Measurements from ENCODE around the gene ZNF549.

Gene ZNF549

GRCh38 chr19:57570707-57571106 lies 43.6 kb downstream of the ZNF549 start:
- DNase-seq = no peak

- no peak for DNase-seq
Observed at GRCh38 chr19:57572415-57572947, 45.3 kb downstream of the ZNF549 start.

- no peak for DNase-seq
Observed at GRCh38 chr19:57576661-57577060, 49.5 kb downstream of the ZNF549 start.

- peak; percentile 96 for DNase-seq
Observed at GRCh38 chr19:57578487-57579205, 51.5 kb downstream of the ZNF549 start, which contains the start of gene ZNF416. Gene ZNF416 (minus strand): TSS chr19:57578911. CDS start chr19:57578704, 207 bp downstream.

DNA sequence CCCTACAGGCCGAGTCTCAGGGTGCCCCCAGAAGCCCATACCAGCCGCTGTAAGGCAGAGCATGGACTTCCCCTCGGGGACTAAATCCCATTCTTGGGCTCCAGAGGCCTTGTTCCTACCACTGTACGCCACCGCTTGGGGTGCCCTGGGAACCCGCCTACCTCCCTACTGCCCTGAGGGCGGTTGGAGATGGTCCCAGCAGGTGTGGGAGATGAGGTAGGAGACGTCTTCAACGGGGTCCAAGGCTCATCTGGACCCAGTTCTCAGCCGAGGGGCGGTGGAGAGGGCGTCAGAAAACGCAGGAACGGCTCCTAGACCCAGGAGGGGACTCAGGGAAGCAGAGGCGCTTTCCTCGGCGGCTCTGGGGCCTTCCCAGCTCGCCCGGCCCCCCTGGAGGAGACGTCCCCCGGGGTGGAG lies 56.0 kb downstream of the ZNF549 start:
- no peak for DNase-seq

- DNase-seq = peak; percentile 89
Observed at GRCh38 chr19:57583521-57584416, 56.6 kb downstream of the ZNF549 start, which contains the start of gene ZIK1. Gene ZIK1 (plus strand): TSS chr19:57584145. CDS start chr19:57584357, 212 bp downstream.

GRCh38 chr19:57587529-57587928 lies 60.4 kb downstream of the ZNF549 start:
- no peak for DNase-seq

- no peak for DNase-seq
Observed at GRCh38 chr19:57599377-57599760, 72.2 kb downstream of the ZNF549 start.

DNA sequence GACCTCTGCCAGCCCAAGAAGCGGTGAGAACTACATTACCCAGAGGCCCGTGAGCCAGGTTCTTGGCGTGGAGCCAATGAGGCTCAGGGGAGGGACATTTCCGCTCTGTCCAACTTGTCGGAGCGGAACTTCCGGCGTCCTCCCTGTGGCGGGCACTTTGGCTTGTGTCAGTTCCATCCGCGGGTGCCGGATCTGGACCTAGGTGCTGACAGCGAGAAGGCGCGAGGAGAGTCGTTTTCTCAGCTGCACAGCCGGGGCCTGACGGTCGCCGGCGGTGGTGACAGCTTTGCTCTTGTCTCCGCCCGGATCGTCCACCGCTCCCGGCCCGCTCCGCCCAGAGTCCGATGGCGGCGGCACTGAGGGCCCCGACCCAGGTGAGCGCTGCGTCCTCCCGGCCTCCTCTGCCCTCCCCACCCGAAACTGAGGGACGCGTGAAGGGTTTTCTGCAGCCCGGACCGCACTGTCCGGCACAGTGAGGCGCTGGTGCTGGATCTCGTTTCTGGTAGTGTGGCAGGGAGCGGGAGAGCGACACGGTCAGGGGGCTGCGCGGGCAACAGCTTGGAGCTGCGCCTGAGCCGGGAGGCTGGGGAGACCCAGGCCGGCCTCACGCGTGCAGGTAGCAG lies 72.7 kb downstream of the ZNF549 start, which contains the start of gene ZNF530:
ZNF530 (plus strand) TSS at position 125 of the 623 bp plus-strand sequence. CDS start 4,461 bp downstream, outside the sequence.
- DNase-seq = peak; percentile 90

DNA sequence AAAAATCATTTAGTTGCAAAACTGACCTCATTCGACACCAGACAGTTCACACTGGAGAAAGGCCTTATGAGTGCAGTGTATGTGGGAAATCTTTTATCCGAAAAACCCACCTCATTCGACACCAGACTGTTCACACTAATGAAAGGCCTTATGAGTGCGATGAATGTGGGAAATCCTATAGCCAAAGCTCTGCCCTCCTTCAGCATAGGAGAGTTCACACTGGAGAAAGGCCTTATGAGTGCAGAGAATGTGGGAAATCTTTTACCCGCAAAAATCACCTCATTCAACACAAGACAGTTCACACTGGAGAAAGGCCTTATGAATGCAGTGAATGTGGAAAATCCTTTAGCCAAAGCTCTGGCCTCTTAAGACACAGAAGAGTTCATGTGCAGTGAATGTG lies 79.8 kb downstream of the ZNF549 start:
- no peak for DNase-seq

Data from stimulated activated CD4-positive, alpha-beta T cell treated with anti-CD3 and anti-CD28 coated beads, Interleukin-1b, Interleukin-23, amount 100 ng/mL, for 48 hours (primary cell).